Mesothelial cell of epicardium (in vitro differentiated cells): ENCODE results near the gene CST3. TPM values are rescaled to one million over a fixed set of nuclear protein-coding genes. Genes with fewer than 3 reads are reported as not detected.
"Not testable (repeated sequence)": the region's sequence is repeated elsewhere in the genome, so short reads cannot be mapped to it uniquely, and the experiment has no call there.

ENCODE experiments used
- DNase-seq, 2 experiments: peaks; one replicate each; pipeline ENCODE4 v3.0.0; 2021; ENCODE audit warnings: low spot score in 2 of 2; ENCODE audit not compliant: unreplicated experiment in 2 of 2
- H3K27ac Mint-ChIP-seq: 2 replicates; pipeline ENCODE4 v1.8.0; 2021; ENCODE audit warnings: mixed read lengths
- H3K27me3 Mint-ChIP-seq: 2 replicates; pipeline ENCODE4 v1.8.0; 2021; ENCODE audit warnings: low read depth, mixed read lengths
- H3K36me3 Mint-ChIP-seq: 2 replicates; pipeline ENCODE4 v1.8.0; 2021; ENCODE audit warnings: mixed read lengths
- H3K4me1 Mint-ChIP-seq: 2 replicates; pipeline ENCODE4 v1.8.0; 2021; ENCODE audit warnings: mixed read lengths
- H3K4me3 Mint-ChIP-seq: 2 replicates; pipeline ENCODE4 v1.8.0; 2021; ENCODE audit warnings: mild to moderate bottlenecking, moderate library complexity, mixed read lengths
- H3K9me3 Mint-ChIP-seq: 2 replicates; pipeline ENCODE4 v1.8.0; 2021; ENCODE audit warnings: mixed read lengths
- total RNA-seq: library from RNA; stranded (reverse); gene quantifications from 3 replicates; pipeline ENCODE4 v1.2.1, GENCODE V29; 2021
- TF ChIP-seq, protein P1 (sequence below): fragments of 200-600 bp; sonication (generic); IDR thresholded peaks from one replicate; pipeline ENCODE4 v1.5.0; 2021; ENCODE audit warnings: antibody characterized with exemption; ENCODE audit not compliant: unreplicated experiment

The CST3 gene
- total RNA-seq, 1 donor from 2014 or later: 138 TPM

DNA sequence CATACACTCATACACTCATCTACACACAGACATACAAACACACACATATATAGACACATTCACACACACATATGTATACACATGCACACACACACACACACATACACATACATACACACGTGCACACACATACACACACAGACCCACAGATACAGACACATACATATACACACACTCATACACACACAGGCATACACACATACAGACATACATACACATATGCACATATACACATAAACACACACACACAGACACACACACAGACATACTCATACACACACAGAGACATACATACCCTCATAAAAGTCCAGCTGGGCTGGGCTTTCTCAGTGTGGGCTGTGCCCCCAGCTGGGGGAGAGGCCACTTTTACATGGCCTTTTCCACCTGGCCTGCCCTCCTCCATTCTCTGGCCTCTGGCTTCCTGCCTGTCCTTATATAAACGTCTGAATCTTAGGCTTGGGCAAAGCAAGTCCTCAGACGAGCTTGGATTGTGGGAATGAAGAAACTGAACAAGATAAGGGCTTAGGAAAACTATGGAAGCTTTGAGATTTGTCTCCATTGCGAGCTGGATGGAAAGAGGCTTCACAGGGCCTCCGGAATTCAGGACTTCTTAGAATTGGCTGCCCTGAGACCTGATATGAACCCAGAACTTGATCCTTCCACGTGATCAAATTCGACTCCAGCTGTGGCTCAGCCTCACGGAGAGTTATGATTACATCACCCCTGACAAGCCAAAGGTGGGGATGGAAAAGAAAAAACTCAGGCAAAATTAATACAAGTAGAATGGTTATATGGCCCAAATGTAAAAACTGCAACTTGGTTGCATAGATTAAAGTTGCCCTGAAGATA is 22.5 kb upstream of the CST3 start:
- no peak for DNase-seq
- Mint-ChIP-seq H3K27ac (no peak overlapping the region), H3K4me1 (no peaks in the 10 kb centered on the region)

DNA sequence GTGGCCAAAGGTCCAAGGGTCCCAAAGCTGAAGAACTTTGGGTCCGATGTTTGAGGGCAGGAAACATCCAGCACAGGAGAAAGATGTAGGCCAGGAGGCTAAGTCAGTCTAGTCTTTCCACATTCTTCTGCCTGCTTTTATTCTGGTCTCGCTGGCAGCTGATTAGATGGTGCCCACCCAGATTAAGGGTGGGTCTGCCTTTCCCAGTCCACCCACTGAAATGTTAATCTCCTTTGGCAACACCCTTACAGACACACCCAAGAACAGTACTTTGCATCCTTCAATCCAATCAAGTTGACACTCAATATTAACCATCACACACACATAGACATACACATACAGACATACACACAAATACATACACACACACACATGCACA is 21.8 kb upstream of the CST3 start:
- H3K27ac Mint-ChIP-seq, H3K27me3 Mint-ChIP-seq, DNase-seq, H3K4me1 Mint-ChIP-seq, H3K36me3 Mint-ChIP-seq, H3K4me3 Mint-ChIP-seq, H3K9me3 Mint-ChIP-seq: not testable (repeated sequence)

More for the DNA sequence above, 22.5 kb upstream of the CST3 start:
- Mint-ChIP-seq H3K36me3 (no peaks in the 10 kb centered on the region), H3K9me3 (no peaks in the 10 kb centered on the region), H3K27me3 (no peaks in the 10 kb centered on the region), H3K4me3 (no peak overlapping the region)
- TF ChIP-seq, protein P1, sequence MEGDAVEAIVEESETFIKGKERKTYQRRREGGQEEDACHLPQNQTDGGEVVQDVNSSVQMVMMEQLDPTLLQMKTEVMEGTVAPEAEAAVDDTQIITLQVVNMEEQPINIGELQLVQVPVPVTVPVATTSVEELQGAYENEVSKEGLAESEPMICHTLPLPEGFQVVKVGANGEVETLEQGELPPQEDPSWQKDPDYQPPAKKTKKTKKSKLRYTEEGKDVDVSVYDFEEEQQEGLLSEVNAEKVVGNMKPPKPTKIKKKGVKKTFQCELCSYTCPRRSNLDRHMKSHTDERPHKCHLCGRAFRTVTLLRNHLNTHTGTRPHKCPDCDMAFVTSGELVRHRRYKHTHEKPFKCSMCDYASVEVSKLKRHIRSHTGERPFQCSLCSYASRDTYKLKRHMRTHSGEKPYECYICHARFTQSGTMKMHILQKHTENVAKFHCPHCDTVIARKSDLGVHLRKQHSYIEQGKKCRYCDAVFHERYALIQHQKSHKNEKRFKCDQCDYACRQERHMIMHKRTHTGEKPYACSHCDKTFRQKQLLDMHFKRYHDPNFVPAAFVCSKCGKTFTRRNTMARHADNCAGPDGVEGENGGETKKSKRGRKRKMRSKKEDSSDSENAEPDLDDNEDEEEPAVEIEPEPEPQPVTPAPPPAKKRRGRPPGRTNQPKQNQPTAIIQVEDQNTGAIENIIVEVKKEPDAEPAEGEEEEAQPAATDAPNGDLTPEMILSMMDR: no peak

DNA sequence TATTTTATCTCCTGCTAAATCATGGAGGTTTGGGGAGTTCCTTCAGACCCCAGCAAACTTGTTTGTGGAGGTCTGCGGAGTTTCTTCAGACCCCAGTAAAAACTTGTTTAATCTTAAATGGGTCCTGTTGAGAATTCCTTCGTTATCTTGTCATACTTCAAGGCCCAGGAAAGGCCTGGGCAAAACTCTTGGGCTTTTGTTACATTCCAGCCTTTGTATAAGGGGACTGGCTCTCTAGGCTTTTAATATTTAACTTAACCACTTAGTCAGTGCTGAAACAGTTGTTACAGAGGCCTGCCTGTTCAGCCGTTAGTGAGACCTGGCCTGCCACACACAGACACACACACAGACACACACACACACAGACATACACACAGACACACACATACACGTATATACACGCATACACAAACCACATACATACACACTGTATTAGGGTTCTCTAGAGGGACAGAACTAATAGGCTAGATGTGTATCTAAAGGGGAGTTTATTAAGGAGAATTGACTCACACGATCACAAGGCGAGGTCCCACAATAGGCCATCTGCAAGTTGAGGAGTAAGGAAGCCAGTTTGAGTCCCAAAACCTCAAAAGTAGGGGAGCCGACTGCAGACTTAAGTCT is 21.3 kb upstream of the CST3 start:
- Mint-ChIP-seq H3K9me3 (no peaks in the 10 kb centered on the region), H3K4me3 (no peak overlapping the region), H3K4me1 (no peaks in the 10 kb centered on the region), H3K36me3 (no peaks in the 10 kb centered on the region), H3K27ac (no peak overlapping the region), H3K27me3 (no peaks in the 10 kb centered on the region)
- no peak for DNase-seq
- TF ChIP-seq, protein P1: no peak

DNA sequence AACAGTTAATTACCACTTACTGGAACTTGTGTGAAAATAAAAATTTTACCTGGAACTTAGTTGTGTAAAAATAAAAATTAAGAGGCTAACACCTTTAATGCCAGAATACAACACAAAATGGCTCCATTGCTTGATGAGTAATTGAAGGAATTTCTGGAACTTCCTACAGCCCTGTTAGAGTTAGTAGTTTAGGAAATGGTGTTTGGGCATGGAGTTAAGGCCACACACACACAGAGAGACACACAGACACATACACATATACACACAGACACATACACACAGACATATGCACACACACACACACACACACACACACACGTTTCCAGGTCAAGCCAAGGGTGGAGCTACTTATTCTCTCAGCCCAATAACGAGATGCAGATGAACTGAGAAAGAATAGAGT is 20.6 kb upstream of the CST3 start:
- no peaks in the 10 kb centered on the region for H3K4me1 Mint-ChIP-seq
- H3K27me3 Mint-ChIP-seq: no peaks in the 10 kb centered on the region
- no peaks in the 10 kb centered on the region for H3K9me3 Mint-ChIP-seq
- TF ChIP-seq, protein P1: no peak
- H3K27ac Mint-ChIP-seq: no peak overlapping the region
- H3K36me3 Mint-ChIP-seq: no peaks in the 10 kb centered on the region
- no peak for DNase-seq
- H3K4me3 Mint-ChIP-seq: no peak overlapping the region

DNA sequence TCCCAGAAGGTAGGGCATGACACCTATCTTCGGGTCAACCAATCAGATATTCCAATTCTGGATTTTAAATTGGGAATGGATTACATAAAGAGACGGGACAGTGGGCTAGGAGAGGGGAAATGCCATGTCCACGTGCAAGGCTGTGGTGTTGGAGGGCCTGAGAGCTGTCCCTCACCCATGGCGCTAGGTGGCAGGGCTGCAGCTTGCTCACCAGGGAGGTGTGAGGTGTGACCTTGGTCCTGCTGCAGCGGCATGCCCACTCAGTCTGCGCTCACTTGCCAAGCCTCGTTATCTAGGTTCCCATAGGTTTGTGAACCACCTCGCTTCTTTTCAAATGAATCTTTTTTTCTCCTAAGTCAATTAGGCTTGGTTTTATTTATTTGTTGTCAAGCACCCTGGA is 19.4 kb upstream of the CST3 start:
- no peaks in the 10 kb centered on the region for H3K9me3 Mint-ChIP-seq
- H3K27ac Mint-ChIP-seq: no peak overlapping the region
- TF ChIP-seq, protein P1: no peak
- H3K36me3 Mint-ChIP-seq: no peaks in the 10 kb centered on the region
- no peaks in the 10 kb centered on the region for H3K4me1 Mint-ChIP-seq
- no peak overlapping the region for H3K4me3 Mint-ChIP-seq
- no peak for DNase-seq
- H3K27me3 Mint-ChIP-seq: no peaks in the 10 kb centered on the region

DNA sequence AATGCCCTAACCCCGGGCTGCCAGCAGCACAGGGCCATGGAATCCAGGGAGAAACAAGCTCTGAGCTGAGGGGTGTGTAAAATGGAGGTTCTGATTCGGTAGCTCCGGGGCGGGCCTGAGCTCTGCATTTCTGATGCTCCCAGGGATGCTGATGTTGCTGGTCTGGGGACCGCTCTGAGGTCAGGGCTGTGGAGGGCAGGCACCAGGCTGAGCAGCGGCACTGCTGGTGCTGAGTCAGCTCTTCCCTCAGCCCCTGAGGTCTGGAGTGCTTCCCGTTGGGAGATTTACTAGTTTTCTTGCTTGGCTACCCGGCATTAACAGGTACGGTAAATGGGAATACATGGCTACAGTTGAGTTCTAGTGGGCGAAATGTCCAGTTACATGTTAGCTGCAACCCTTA is 18.6 kb upstream of the CST3 start:
- Mint-ChIP-seq H3K27me3 (no peaks in the 10 kb centered on the region), H3K4me1 (no peaks in the 10 kb centered on the region), H3K27ac (no peak overlapping the region), H3K4me3 (no peak overlapping the region), H3K36me3 (no peaks in the 10 kb centered on the region), H3K9me3 (no peaks in the 10 kb centered on the region)
- DNase-seq: no peak
- TF ChIP-seq, protein P1: no peak
